Activated naive CD4-positive, alpha-beta T cell treated with anti-CD3 and anti-CD28 coated beads, Interleukin-2, amount 10 ng/mL, durations not matched to agents 7 days and 5 days (primary cell): Measurements from ENCODE around the gene IGF2BP2.
"Not testable (repeated sequence)": the region's sequence is repeated elsewhere in the genome, so short reads cannot be mapped to it uniquely, and the experiment has no call there.

Source experiments
- CTCF ChIA-PET: fragments of 350-600 bp; sonication (Branson Sonifier 250); formaldehyde crosslinking; loops from one replicate; lab custom pipeline; 2021; ENCODE audit warnings: antibody characterized with exemption; lab: Charles Lee
- DNase-seq: peaks from one replicate; pipeline ENCODE4 v3.0.0-alpha.2; 2020
- H3K27ac Mint-ChIP-seq: one replicate; pipeline ENCODE4 v1.8.0; 2021; ENCODE audit warnings: mild to moderate bottlenecking, moderate library complexity, mixed read lengths
- H3K27me3 Mint-ChIP-seq: one replicate; pipeline ENCODE4 v1.8.0; 2021; ENCODE audit warnings: mild to moderate bottlenecking, mixed read lengths
- H3K36me3 Mint-ChIP-seq: one replicate; pipeline ENCODE4 v1.8.0; 2021; ENCODE audit warnings: mixed read lengths
- H3K4me1 Mint-ChIP-seq: one replicate; pipeline ENCODE4 v1.8.0; 2021; ENCODE audit warnings: mixed read lengths
- H3K4me3 Mint-ChIP-seq: one replicate; pipeline ENCODE4 v1.8.0; 2021; ENCODE audit warnings: mild to moderate bottlenecking, moderate library complexity, mixed read lengths
- H3K9me3 Mint-ChIP-seq: one replicate; pipeline ENCODE4 v1.8.0; 2021; ENCODE audit warnings: mixed read lengths

Gene IGF2BP2

DNA sequence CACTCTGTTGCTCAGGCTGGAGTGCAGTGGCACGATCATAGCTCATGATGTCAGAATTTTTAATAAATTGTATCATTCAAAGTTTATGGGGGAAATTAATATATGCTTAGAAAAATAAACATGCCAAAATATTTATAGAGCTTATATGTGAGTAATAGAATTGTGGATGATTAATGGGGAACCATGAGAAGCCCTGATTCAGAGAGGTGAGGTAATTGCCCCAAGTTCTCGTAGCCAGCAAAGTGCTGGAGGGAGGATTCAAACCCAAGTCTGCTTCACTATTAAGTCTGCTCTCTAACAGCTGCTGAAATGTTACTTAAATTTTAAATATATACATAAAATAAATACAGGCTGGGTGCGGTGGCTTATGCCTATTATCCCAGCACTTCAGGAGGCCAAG, 26.2 kb upstream of the IGF2BP2 start:
- Mint-ChIP-seq H3K4me1 (no peaks in the 10 kb centered on the region), H3K4me3 (no peak overlapping the region), H3K27me3 (peaks cover 11% of the 10 kb centered on the region), H3K36me3 (no peaks in the 10 kb centered on the region), H3K9me3 (no peaks in the 10 kb centered on the region), H3K27ac (no peak overlapping the region)
- no peak for DNase-seq
- CTCF ChIA-PET: no interaction called here

DNA sequence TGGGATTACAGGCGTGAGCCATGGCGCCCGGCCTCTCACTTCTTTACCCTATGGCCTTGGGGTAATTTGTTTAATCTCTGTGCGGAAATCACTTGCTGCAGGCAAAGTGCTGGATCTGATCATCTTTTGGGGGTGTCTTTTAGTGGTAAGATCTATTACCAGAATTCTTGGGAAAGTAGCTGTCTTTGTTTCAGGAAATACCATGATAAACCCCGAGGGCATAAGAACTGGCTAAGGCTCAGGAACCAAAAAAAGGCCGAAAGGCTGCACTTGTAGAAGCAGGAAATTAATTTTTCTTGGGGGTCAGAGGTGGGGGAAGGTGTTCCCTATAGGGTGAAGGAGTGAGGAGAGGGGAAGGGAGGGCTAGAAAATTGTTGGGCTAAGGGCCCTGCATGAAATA, 22.7 kb upstream of the IGF2BP2 start:
- Mint-ChIP-seq H3K27me3 (peaks cover 21% of the 10 kb centered on the region), H3K4me1 (no peaks in the 10 kb centered on the region), H3K4me3 (no peak overlapping the region), H3K9me3 (no peaks in the 10 kb centered on the region), H3K36me3 (no peaks in the 10 kb centered on the region), H3K27ac (no peak overlapping the region)
- no peak for DNase-seq
- CTCF ChIA-PET: no interaction called here

DNA sequence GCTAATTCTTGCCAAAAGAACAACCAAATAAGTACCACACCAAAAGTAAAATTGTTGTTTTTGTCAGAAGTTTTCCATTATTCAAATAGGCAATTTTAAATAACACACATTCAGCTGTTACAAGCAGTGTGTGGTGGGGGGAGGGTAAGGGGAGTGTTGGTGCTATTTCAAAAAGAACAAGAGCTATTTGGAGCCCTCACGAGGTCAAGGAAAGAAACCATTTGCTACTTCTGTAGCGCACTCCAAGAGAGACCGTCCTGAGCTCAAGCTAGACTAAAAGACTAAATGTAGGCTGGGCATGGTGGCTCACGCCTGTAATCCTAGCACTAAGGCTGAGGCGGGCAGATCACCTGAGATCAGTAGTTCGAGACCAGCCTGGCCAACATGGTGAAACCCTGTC, 21.2 kb upstream of the IGF2BP2 start:
- no peaks in the 10 kb centered on the region for H3K4me1 Mint-ChIP-seq
- no peaks in the 10 kb centered on the region for H3K9me3 Mint-ChIP-seq
- CTCF ChIA-PET: interaction anchor here (0.7 kb wide), 1 partner anchor 186 kb away, joined by 3 read pairs; no protein-coding TSS in a partner anchor

DNA sequence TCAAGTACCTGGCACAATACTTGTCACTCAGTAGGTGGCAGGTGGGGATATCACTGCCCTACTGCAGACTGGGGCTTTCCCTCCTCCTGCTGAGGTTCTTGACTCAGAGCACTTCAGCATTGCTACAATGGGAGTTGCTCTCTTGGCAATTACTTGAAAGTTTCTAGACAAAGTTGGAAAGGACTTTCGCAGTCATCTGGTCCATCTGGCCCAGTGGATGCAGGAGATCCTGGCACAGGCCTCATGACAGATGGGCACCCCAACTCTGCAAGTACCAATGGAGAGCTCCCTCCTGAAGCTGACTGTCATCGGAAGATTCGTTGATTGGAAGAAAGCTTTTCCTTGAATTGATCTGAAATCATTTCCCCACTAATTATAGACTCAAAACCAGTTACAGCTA, 19.2 kb upstream of the IGF2BP2 start:
- Mint-ChIP-seq H3K27me3 (peaks cover 18% of the 10 kb centered on the region), H3K36me3 (no peaks in the 10 kb centered on the region), H3K9me3 (no peaks in the 10 kb centered on the region), H3K4me3 (no peak overlapping the region), H3K27ac (no peak overlapping the region), H3K4me1 (no peaks in the 10 kb centered on the region)
- CTCF ChIA-PET: no interaction called here
- no peak for DNase-seq

More for the DNA sequence above, 21.2 kb upstream of the IGF2BP2 start:
- no peak for DNase-seq
- H3K36me3 Mint-ChIP-seq: no peaks in the 10 kb centered on the region
- no peak overlapping the region for H3K27ac Mint-ChIP-seq
- no peak overlapping the region for H3K4me3 Mint-ChIP-seq
- peaks cover 21% of the 10 kb centered on the region for H3K27me3 Mint-ChIP-seq

DNA sequence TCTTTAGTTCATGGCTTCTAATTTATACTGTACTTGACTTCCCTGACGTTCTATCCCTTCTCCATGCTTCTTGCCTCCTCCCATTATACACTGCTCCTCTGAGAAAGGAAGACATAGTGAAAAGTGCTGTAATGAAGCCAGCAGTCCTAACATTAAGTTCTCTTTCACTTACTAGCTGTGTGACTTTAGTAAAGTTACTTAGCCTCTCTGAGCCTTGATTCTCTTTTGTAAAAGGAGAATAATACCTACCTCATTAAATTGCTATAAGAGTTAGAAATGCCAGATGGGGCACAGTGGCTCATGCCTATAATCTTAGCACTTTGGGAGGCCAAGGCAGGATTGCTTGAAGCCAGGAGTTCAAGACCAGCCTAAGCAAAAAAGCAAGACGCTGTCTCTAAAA, 18.8 kb upstream of the IGF2BP2 start:
- CTCF ChIA-PET: no interaction called here
- no peaks in the 10 kb centered on the region for H3K4me1 Mint-ChIP-seq
- no peak overlapping the region for H3K4me3 Mint-ChIP-seq
- DNase-seq: no peak
- no peaks in the 10 kb centered on the region for H3K36me3 Mint-ChIP-seq
- H3K27me3 Mint-ChIP-seq: peaks cover 18% of the 10 kb centered on the region
- H3K9me3 Mint-ChIP-seq: no peaks in the 10 kb centered on the region
- no peak overlapping the region for H3K27ac Mint-ChIP-seq

DNA sequence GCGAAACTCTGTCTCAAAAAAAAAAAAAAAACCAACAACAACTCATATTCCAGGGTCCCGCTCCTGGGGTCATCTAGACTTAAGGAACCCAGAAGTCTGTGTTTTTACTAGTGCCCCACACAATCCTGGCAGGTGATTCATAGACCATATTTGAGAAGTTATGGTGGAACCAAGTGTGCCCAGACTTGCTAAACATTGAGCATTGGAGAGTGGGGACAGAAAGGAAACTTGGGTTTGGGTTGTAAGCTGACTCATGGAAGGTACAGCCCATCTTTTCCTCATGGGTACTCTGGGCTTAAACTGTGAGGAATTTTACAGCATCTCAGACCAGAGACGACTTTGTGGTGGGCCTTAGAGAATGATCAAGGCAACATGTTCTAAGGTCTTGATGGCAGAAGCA, 18.3 kb upstream of the IGF2BP2 start:
- H3K27me3 Mint-ChIP-seq: peaks cover 18% of the 10 kb centered on the region
- H3K27ac Mint-ChIP-seq: no peak overlapping the region
- no peak overlapping the region for H3K4me3 Mint-ChIP-seq
- no peaks in the 10 kb centered on the region for H3K9me3 Mint-ChIP-seq
- no peaks in the 10 kb centered on the region for H3K36me3 Mint-ChIP-seq
- no peaks in the 10 kb centered on the region for H3K4me1 Mint-ChIP-seq
- CTCF ChIA-PET: no interaction called here
- no peak for DNase-seq

DNA sequence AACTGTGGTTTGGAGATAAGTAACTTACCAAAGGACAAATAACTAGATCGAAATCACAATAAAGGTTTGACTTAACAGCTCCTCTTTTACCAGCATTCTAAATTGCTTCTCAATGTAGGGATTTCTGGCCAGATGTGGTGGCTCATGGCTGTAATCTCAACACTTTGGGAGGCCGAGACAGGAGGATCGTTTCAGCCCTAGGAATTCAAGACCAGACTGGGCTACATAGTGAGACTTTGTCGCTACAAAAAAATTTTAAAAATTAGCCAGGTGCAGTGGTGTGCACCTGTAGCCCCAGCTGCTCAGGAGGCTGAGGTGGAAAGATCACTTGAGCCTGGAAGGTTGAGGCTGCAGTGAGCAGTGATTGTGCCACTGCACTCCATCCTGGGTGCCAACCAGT, 17.4 kb upstream of the IGF2BP2 start:
- H3K4me1 Mint-ChIP-seq: no peaks in the 10 kb centered on the region
- no peaks in the 10 kb centered on the region for H3K9me3 Mint-ChIP-seq
- H3K36me3 Mint-ChIP-seq: no peaks in the 10 kb centered on the region
- CTCF ChIA-PET: no interaction called here
- no peak for DNase-seq
- no peak overlapping the region for H3K27ac Mint-ChIP-seq
- H3K27me3 Mint-ChIP-seq: peaks cover 18% of the 10 kb centered on the region
- no peak overlapping the region for H3K4me3 Mint-ChIP-seq

DNA sequence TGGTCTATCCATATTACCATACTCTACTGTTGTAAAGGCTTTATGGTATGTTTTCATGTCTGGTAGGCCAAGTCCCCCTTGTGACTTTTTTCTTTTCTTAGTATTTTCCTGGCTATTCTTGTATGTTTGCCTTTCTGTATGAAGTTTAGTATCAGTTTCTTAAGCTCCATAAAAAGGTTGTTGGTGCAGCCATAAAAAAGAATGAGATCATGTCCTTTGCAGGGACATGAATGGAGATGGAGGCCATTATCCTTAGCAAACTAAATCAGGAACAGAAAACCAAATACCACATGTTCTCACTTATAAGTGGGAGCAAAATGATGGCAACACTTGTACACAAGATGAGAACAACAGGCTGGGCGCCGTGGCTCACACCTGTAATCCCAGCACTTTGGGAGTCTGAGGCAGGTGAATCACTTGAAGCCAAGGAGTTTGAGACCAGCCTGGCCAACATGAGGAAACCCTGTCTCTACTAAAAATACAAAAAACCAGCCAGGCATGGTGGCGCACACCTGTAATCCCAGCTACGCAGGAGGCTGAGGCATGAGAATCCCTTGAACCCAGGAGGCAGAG, 13.7 kb upstream of the IGF2BP2 start:
- H3K4me1 Mint-ChIP-seq, H3K27ac Mint-ChIP-seq, DNase-seq, H3K27me3 Mint-ChIP-seq, H3K36me3 Mint-ChIP-seq, H3K9me3 Mint-ChIP-seq, CTCF ChIA-PET, H3K4me3 Mint-ChIP-seq: not testable (repeated sequence)

DNA sequence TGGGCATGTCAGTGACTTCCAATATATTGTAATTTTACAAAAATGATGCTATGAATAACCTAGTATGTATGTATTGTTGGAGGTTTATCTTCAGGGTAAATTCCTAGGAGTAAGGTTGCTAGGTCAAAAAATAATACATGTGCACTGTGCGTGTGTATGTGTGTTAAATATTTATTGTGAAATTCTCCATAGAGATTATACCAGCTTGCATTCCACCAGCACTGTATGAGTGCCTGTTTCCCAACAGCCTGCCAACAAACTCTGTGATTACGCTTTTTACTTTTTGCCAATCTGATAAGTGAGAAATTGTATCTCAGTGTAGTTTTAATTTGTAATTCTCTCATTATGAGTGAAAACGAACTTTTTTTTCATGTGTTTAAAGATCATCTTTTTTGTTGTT, 12.6 kb upstream of the IGF2BP2 start:
- no peak for DNase-seq
- CTCF ChIA-PET: no interaction called here
- H3K9me3 Mint-ChIP-seq: no peaks in the 10 kb centered on the region
- no peak overlapping the region for H3K4me3 Mint-ChIP-seq
- no peaks in the 10 kb centered on the region for H3K36me3 Mint-ChIP-seq
- peaks cover 2% of the 10 kb centered on the region for H3K27me3 Mint-ChIP-seq
- H3K4me1 Mint-ChIP-seq: no peaks in the 10 kb centered on the region
- no peak overlapping the region for H3K27ac Mint-ChIP-seq

DNA sequence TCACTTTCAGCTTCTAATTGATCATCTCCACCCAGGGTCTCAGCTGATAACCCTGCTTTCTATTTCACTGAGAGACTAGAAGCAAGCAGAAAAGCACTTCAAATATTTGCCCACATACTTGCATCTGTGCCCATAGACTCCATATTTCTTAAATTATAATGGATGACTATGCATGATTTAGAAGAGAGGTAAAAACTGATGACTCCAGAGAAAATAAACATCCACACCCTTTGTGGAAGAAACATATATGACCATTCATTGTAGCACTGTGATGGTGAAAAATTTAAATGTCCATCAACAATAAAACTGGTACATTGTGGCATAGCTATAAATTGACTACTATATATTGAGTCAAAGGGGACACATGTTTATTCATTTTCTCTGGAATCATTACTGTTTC, 7.1 kb upstream of the IGF2BP2 start:
- no peak for DNase-seq
- H3K36me3 Mint-ChIP-seq: no peaks in the 10 kb centered on the region
- H3K27ac Mint-ChIP-seq: no peak overlapping the region
- CTCF ChIA-PET: no interaction called here
- no peaks in the 10 kb centered on the region for H3K4me1 Mint-ChIP-seq
- H3K9me3 Mint-ChIP-seq: no peaks in the 10 kb centered on the region
- peaks cover 47% of the 10 kb centered on the region for H3K27me3 Mint-ChIP-seq
- no peak overlapping the region for H3K4me3 Mint-ChIP-seq

DNA sequence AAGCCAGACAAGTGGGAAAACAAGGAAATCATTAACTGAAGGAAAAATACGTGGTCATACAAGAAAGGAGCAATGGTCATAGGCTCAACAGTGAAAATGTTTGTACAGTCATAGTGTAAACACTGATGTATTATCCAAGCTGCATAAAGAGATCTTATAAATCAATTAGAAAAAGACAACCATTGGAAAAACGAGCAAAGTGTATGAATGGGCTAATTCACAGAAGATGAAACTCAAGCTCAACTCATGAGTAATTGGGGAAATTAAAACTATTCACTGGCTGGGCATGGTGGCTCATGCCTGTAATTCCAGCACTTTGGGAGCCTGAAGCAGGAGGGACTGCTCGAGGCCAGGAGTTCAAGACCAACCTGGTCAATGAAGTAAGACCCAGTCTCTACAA, 6.4 kb upstream of the IGF2BP2 start:
- Mint-ChIP-seq H3K9me3 (no peaks in the 10 kb centered on the region), H3K27me3 (peaks cover 55% of the 10 kb centered on the region), H3K36me3 (no peaks in the 10 kb centered on the region), H3K27ac (no peak overlapping the region), H3K4me3 (no peak overlapping the region), H3K4me1 (peaks cover 6% of the 10 kb centered on the region)
- no peak for DNase-seq
- CTCF ChIA-PET: no interaction called here

DNA sequence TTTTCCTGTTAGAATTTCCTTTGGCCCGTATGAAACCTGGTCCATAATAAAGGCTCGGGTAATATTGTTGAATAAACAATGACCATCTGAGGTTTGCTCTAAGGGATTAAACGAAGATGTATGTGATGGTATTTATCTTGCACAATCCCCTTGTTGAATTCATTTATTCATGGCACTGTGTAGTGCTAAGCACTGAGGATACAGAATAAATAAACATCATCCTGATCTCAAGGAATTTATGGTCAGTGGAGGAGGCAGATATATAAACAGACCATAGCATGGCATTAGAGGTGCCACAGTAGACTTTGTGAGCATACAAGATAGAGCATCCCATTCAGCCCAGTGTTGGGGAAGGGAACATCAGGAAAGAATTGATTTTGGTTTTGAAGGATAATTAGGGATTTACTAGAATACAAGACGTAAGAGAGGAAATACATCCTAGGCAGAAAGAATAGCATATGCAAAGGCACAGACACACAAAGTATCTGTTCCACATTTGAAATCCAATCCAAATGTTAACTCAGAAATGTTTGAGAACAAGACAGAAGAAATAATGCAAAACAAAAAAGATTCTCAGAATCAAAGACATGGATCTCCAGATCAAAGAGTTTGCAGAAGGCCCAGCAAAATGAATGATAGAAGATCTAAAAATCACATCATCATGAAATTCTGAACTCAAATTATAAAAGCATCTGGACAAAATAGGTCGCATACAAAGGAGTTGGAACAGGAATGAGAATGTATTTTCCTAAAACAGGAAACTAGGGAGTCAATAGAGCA, 5.4 kb upstream of the IGF2BP2 start:
- CTCF ChIA-PET: no interaction called here
- Mint-ChIP-seq H3K4me1 (peaks cover 9% of the 10 kb centered on the region), H3K36me3 (no peaks in the 10 kb centered on the region), H3K4me3 (no peak overlapping the region), H3K27me3 (peaks cover 64% of the 10 kb centered on the region), H3K9me3 (no peaks in the 10 kb centered on the region), H3K27ac (no peak overlapping the region)
- no peak for DNase-seq

DNA sequence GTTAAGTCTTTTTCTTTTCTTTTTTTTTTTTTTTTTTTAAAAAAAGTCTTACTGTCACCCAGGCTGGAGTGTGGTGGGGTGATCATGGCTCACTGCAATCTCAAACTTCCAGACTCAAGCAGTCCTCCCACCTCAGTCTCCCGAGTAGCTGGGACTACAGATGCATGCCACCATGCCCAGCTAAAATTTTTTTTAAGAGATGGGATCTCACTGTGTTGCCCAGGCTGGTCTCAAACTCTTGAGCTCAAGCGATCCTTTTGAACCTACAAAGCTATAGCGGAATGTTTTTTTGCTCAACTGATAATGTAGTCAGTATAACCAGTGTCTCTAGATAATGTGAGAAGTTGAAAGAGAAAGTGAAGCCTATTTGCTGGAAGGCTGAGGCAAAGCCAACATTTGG, 3.9 kb upstream of the IGF2BP2 start:
- Mint-ChIP-seq H3K27ac (no peak overlapping the region), H3K27me3 (peaks cover 79% of the 10 kb centered on the region), H3K4me1 (peaks cover 15% of the 10 kb centered on the region), H3K9me3 (no peaks in the 10 kb centered on the region), H3K4me3 (no peak overlapping the region), H3K36me3 (no peaks in the 10 kb centered on the region)
- CTCF ChIA-PET: interaction anchor here (1.3 kb wide), 1 partner anchor 60 kb away, joined by 5 read pairs; no protein-coding TSS in a partner anchor
- no peak for DNase-seq

DNA sequence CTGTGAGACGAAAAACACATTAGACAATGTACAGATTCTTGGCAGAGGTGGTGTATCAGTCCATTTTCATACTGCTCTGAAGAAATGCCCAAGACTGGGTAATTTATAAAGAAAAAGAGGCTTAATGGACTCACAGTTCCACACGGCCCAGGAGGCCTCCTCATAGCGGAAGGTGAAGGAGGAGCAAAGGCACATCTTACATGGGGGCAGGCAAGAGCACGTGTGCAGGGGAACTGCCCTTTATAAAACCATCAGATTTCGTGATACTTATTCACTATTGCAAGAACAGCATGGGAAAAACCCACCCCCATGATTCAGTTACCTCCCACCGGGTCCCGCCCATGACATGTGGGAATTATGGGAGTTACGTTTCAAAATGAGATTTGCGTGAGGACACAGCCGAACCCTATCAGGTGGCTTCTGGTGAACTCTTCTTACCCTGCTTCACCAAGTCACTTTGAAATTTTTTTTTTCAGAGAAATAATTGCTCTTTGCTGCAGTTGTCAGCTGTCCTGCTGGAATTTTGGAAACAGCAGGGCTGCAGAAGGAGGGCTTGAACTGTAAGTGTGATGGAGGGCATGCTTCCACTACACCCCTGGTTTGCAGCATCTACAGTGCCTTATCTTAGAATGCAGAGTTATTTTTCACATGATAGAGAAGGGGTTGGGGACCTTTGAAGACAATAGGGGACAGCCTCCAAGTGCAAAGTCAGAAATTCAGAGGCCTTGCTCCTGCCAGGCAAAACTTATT, 2.9 kb upstream of the IGF2BP2 start:
- H3K27me3 Mint-ChIP-seq: peaks cover 89% of the 10 kb centered on the region
- H3K4me3 Mint-ChIP-seq: no peak overlapping the region
- CTCF ChIA-PET: interaction anchor here (1.3 kb wide), 1 partner anchor 59 kb away, joined by 5 read pairs; no protein-coding TSS in a partner anchor
- H3K9me3 Mint-ChIP-seq: no peaks in the 10 kb centered on the region
- DNase-seq: no peak
- H3K4me1 Mint-ChIP-seq: peaks cover 20% of the 10 kb centered on the region
- no peaks in the 10 kb centered on the region for H3K36me3 Mint-ChIP-seq
- no peak overlapping the region for H3K27ac Mint-ChIP-seq
